H1 (cell line): Measurements from ENCODE around the gene CCNH.

Experiments used
- BRCA1 ChIP-seq: IDR thresholded peaks from 2 replicates; pipeline ENCODE4 v1.6.1; 2012; ENCODE audit warnings: low read depth, low read length, improper control_type of control experiment
- CBX5 ChIP-seq: fragments of 300-800, 300-1000 bp; sonication (generic); IDR thresholded peaks from 2 replicates; pipeline ENCODE4 v1.7.1; 2016; ENCODE audit warnings: antibody characterized with exemption, low read length, low read depth
- CEBPB ChIP-seq: IDR thresholded peaks from 2 replicates; pipeline ENCODE4 v1.6.1; 2012; ENCODE audit warnings: low read depth, low read length
- CTCF ChIP-seq, 3 experiments: IDR thresholded peaks; 1 replicate in 2 of 3; 2 replicates in 1 of 3; pipeline versions ENCODE4 v1.5.1 to v1.6.1; 2011; ENCODE audit warnings: low read length in 3 of 3, mild to moderate bottlenecking in 3 of 3, inconsistent platforms in 2 of 3, low read depth in 1 of 3, moderate library complexity in 1 of 3; ENCODE audit not compliant: insufficient read depth in 1 of 3; ENCODE audit errors: control extremely low read depth in 1 of 3
- EGR1 ChIP-seq: IDR thresholded peaks from 2 replicates; pipeline ENCODE4 v1.6.1; 2011; ENCODE audit warnings: low read depth, low read length, borderline replicate concordance
- EZH2 ChIP-seq: fragments of 200-600 bp; sonication (generic); IDR thresholded peaks from 2 replicates; pipeline ENCODE4 v1.7.1; 2012; ENCODE audit warnings: low read depth, mild to moderate bottlenecking, moderate library complexity, low read length, inconsistent platforms; ENCODE audit not compliant: severe bottlenecking
- GTF2F1 ChIP-seq: IDR thresholded peaks from 2 replicates; pipeline ENCODE4 v1.6.1; 2012; ENCODE audit warnings: low read depth, low read length, improper control_type of control experiment, borderline replicate concordance
- HDAC6 ChIP-seq: IDR thresholded peaks from one replicate; pipeline ENCODE4 v1.7.1; 2012; ENCODE audit warnings: low read depth, mild to moderate bottlenecking, inconsistent platforms, low read length, moderate library complexity
- POLR2A ChIP-seq, 2 experiments: IDR thresholded peaks; 1 replicate in 1 of 2; 2 replicates in 1 of 2; pipeline ENCODE4 v1.6.1; 2011; ENCODE audit warnings: low read depth in 2 of 2, low read length in 2 of 2, mild to moderate bottlenecking in 2 of 2; ENCODE audit errors: control extremely low read depth in 1 of 2
- POLR2AphosphoS5 ChIP-seq: IDR thresholded peaks from 2 replicates; pipeline ENCODE4 v1.6.1; 2011; ENCODE audit warnings: low read depth, low read length
- SIN3A ChIP-seq, 2 experiments: IDR thresholded peaks in 1 of 2; conservative IDR thresholded peaks in 1 of 2; 2 replicates each; pipeline ENCODE4 v1.6.1; 2011 to 2012; ENCODE audit warnings: low read length in 2 of 2, improper control_type of control experiment in 1 of 2, low read depth in 1 of 2, mild to moderate bottlenecking in 1 of 2
- SRF ChIP-seq: IDR thresholded peaks from 2 replicates; pipeline ENCODE4 v1.6.1; 2011; ENCODE audit warnings: mild to moderate bottlenecking, low read depth, low read length, moderate library complexity
- TAF1 ChIP-seq: IDR thresholded peaks from 2 replicates; pipeline ENCODE4 v1.6.1; 2011; ENCODE audit warnings: mild to moderate bottlenecking, low read depth, low read length

GRCh38 chr5:87399720-87400119 lies 13.0 kb downstream of the CCNH start:
- TF ChIP-seq CTCF (IDR thresholded peaks at IDR 0.05; ENCODE audit: control extremely low read depth in 1 of 3, insufficient read depth in 1 of 3, low read depth in 1 of 3, low read length in 3 of 3) (no peak), POLR2A (IDR thresholded peaks at IDR 0.05; ENCODE audit: control extremely low read depth in 1 of 2, low read depth in 2 of 2, low read length in 2 of 2) (no peak), POLR2AphosphoS5 (no peak), TAF1 (no peak), EZH2 (no peak), HDAC6 (no peak), BRCA1 (no peak), SIN3A (conservative IDR thresholded peaks at IDR 0.05 in 1 of 2, IDR thresholded peaks at IDR 0.05 in 1 of 2; ENCODE audit: low read depth in 1 of 2, low read length in 2 of 2) (no peak), CEBPB (no peak), EGR1 (no peak), SRF (no peak), GTF2F1 (no peak), CBX5 (no peak)
